Natural killer cell (primary cell): ENCODE data around the gene CDH18. TPM values are rescaled to one million over a fixed set of nuclear protein-coding genes. Genes with fewer than 3 reads are reported as not detected.

ENCODE experiments used
- ATAC-seq, 3 donors: fragments of 150-1000 bp in 2 of 3; fragments of 200-7000 bp in 1 of 3; cut with Tn5 transposase; 1 replicate in 1 of 3; 2 replicates in 2 of 3; pipeline ENCODE4 v1.10.0; 2021; ENCODE audit warnings: mild to moderate bottlenecking in 2 of 3, moderate library complexity in 2 of 3
- DNase-seq, 2 donors: peaks; one replicate each; pipeline versions ENCODE4 v3.0.0 to v3.0.0-alpha.2; 2013 to 2021; ENCODE audit warnings: mixed read lengths in 1 of 2
- H3K27ac ChIP-seq: one replicate; pipeline ENCODE4 v1.5.1; 2013; ENCODE audit warnings: mild to moderate bottlenecking, low read length
- H3K27me3 ChIP-seq: one replicate; pipeline ENCODE4 v1.6.1; 2013; ENCODE audit warnings: low read length; ENCODE audit not compliant: control insufficient read depth, insufficient read depth
- H3K36me3 ChIP-seq: one replicate; pipeline ENCODE4 v1.6.1; 2013; ENCODE audit warnings: low read length; ENCODE audit not compliant: control insufficient read depth, insufficient read depth
- H3K4me1 ChIP-seq: one replicate; pipeline ENCODE4 v1.6.1; 2013; ENCODE audit warnings: low read length; ENCODE audit not compliant: control insufficient read depth, insufficient read depth
- H3K4me3 ChIP-seq: one replicate; pipeline ENCODE4 v1.5.1; 2013; ENCODE audit warnings: low read length
- H3K9me3 ChIP-seq: one replicate; pipeline ENCODE4 v1.6.1; 2013; ENCODE audit warnings: low read length; ENCODE audit not compliant: control insufficient read depth, insufficient read depth
- H3K27ac Mint-ChIP-seq, 2 donors: one replicate each; pipeline ENCODE4 v1.8.0; 2022; ENCODE audit warnings: mild to moderate bottlenecking in 2 of 2, mixed read lengths in 2 of 2, moderate library complexity in 1 of 2
- H3K27me3 Mint-ChIP-seq, 2 donors: one replicate each; pipeline ENCODE4 v1.8.0; 2022; ENCODE audit warnings: low read depth in 2 of 2, mixed read lengths in 2 of 2
- H3K36me3 Mint-ChIP-seq: one replicate; pipeline ENCODE4 v1.8.0; 2022; ENCODE audit warnings: mixed read lengths
- H3K4me1 Mint-ChIP-seq, 2 donors: one replicate each; pipeline ENCODE4 v1.8.0; 2022; ENCODE audit warnings: mixed read lengths in 2 of 2
- H3K4me3 Mint-ChIP-seq: one replicate; pipeline ENCODE4 v1.8.0; 2022; ENCODE audit warnings: mild to moderate bottlenecking, moderate library complexity, mixed read lengths
- H3K9me3 Mint-ChIP-seq, 2 donors: one replicate each; pipeline ENCODE4 v1.8.0; 2022; ENCODE audit warnings: mixed read lengths in 2 of 2
- WGBS: methylation state at CpG from one replicate; pipeline ENCODE4 v1.1.7; 2013; ENCODE audit warnings: missing lambda C conversion rate; ENCODE audit not compliant: insufficient coverage; 5-methylcytosine and 5-hydroxymethylcytosine counted together
- intact Hi-C: fragments of 100-400 bp; cut with micrococcal nuclease; formaldehyde crosslinking; loops from one replicate; pipeline ENCODE4 v1.14.2; 2022
- total RNA-seq, 4 donors: library from RNA; stranded (reverse); fragments of 120-200 nt in 1 of 4; gene quantifications; one replicate each; pipeline versions ENCODE4 v1.2.3 to v1.2.4, GENCODE V29; 2013 to 2022
- TF ChIP-seq, protein P1 (sequence below): fragments of 200-600 bp; IDR thresholded peaks from one replicate; pipeline ENCODE4 v1.8.0; 2022; ENCODE audit warnings: antibody characterized with exemption

CDH18 gene
- total RNA-seq, 3 donors from 2014 or later (not counting 1 experiment from before 2014, with no cell fraction given) = not detected

DNA sequence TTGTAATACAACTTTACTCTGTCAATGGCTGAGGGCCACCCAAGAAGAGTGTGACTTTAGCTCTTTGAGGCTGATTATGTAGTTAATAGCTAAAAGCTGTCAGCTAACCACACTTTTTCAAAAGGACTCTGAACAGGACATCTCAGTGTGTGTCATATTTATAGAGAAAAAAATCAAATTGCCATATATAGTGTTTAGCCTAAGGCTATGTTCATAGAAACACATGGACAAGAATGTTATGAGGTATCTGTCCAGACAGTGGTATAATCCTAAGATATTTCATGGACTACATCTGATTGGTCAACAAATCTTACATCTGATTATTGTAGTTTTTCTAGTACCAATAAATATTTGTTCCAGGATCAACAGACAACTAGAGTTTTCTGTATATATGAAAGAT lies 42.1 kb upstream of the CDH18 start:
- Histone ChIP-seq H3K4me3 (no peak overlapping the region), H3K27me3 (no peaks in the 10 kb centered on the region), H3K4me1 (no peaks in the 10 kb centered on the region), H3K27ac (no peak overlapping the region), H3K36me3 (no peaks in the 10 kb centered on the region), H3K9me3 (no peaks in the 10 kb centered on the region)
- intact Hi-C loops = no loop called here
- DNase-seq (no peak), ATAC-seq (no peak)
- H3K9me3 Mint-ChIP-seq = peaks cover 2 to 9% of the 10 kb centered on the region in 2 donors
- H3K36me3 Mint-ChIP-seq = no peaks in the 10 kb centered on the region
- H3K27ac Mint-ChIP-seq = no peak overlapping the region
- no peak overlapping the region for H3K4me3 Mint-ChIP-seq
- H3K4me1 Mint-ChIP-seq = no peaks in the 10 kb centered on the region
- no peaks in the 10 kb centered on the region for H3K27me3 Mint-ChIP-seq
- TF ChIP-seq, protein P1, sequence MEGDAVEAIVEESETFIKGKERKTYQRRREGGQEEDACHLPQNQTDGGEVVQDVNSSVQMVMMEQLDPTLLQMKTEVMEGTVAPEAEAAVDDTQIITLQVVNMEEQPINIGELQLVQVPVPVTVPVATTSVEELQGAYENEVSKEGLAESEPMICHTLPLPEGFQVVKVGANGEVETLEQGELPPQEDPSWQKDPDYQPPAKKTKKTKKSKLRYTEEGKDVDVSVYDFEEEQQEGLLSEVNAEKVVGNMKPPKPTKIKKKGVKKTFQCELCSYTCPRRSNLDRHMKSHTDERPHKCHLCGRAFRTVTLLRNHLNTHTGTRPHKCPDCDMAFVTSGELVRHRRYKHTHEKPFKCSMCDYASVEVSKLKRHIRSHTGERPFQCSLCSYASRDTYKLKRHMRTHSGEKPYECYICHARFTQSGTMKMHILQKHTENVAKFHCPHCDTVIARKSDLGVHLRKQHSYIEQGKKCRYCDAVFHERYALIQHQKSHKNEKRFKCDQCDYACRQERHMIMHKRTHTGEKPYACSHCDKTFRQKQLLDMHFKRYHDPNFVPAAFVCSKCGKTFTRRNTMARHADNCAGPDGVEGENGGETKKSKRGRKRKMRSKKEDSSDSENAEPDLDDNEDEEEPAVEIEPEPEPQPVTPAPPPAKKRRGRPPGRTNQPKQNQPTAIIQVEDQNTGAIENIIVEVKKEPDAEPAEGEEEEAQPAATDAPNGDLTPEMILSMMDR = no peak

DNA sequence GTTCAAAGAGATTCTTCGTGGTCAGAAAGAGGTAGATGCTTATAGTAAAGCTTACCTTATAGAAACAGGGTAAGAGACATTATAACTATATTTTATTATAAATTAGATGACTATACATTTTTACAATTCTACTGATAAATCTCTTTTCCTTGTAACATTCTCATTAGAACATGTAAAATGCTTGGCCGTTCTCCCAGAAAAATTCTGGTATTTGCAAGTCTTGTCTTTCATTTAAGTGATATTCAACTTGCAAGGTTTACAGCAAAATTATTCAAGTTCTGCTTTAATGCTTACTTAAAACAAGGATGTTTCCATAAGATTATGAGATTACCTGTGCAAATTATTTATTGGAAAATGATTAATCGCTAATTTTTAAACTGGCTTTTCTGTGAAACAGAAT lies 41.3 kb upstream of the CDH18 start:
- no peaks in the 10 kb centered on the region for H3K4me1 ChIP-seq
- DNase-seq (no peak), ATAC-seq (no peak)
- H3K9me3 Mint-ChIP-seq = peaks cover 2 to 6% of the 10 kb centered on the region in 2 donors
- no peaks in the 10 kb centered on the region for H3K27me3 Mint-ChIP-seq
- 100% methylated on average over 1 of the region's 3 CpGs for WGBS
- H3K36me3 ChIP-seq = no peaks in the 10 kb centered on the region
- H3K4me3 Mint-ChIP-seq = no peak overlapping the region
- TF ChIP-seq, protein P1 = no peak
- intact Hi-C loops = no loop called here
- H3K27me3 ChIP-seq = no peaks in the 10 kb centered on the region
- H3K9me3 ChIP-seq = no peaks in the 10 kb centered on the region
- H3K27ac Mint-ChIP-seq = no peak overlapping the region
- H3K4me3 ChIP-seq = no peak overlapping the region
- no peak overlapping the region for H3K27ac ChIP-seq
- H3K36me3 Mint-ChIP-seq = peaks cover under 1% of the 10 kb centered on the region
- H3K4me1 Mint-ChIP-seq = no peaks in the 10 kb centered on the region

DNA sequence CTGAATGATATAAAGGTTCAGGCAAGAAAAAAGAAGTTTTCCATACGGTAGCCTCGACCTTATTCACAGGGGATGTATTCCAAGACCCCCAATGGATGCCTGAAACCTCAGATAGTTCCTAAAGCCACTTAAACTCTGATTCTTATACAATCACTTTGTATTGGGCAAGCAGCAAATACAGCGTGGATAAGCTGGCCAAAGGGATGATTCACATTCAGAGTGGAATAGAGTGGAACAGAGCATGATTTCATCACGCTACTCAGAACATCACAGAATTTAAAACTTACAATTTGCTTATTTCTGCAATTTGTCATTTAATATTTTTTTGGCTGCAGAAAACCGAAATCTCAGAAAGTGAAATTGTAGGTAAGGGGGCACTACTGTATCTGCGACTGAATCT lies 40.5 kb upstream of the CDH18 start:
- H3K4me1 Mint-ChIP-seq = no peaks in the 10 kb centered on the region
- H3K36me3 Mint-ChIP-seq = peaks cover 8% of the 10 kb centered on the region
- DNase-seq (no peak), ATAC-seq (no peak)
- peaks cover 6% of the 10 kb centered on the region in 2 donors for H3K9me3 Mint-ChIP-seq
- Histone ChIP-seq H3K36me3 (no peaks in the 10 kb centered on the region), H3K27ac (no peak overlapping the region), H3K27me3 (no peaks in the 10 kb centered on the region), H3K4me3 (no peak overlapping the region), H3K9me3 (no peaks in the 10 kb centered on the region), H3K4me1 (no peaks in the 10 kb centered on the region)
- H3K4me3 Mint-ChIP-seq = no peak overlapping the region
- WGBS = 81% methylated on average over 4 of the region's 6 CpGs
- intact Hi-C loops = no loop called here
- H3K27ac Mint-ChIP-seq = no peak overlapping the region
- TF ChIP-seq, protein P1 = no peak
- no peaks in the 10 kb centered on the region for H3K27me3 Mint-ChIP-seq

DNA sequence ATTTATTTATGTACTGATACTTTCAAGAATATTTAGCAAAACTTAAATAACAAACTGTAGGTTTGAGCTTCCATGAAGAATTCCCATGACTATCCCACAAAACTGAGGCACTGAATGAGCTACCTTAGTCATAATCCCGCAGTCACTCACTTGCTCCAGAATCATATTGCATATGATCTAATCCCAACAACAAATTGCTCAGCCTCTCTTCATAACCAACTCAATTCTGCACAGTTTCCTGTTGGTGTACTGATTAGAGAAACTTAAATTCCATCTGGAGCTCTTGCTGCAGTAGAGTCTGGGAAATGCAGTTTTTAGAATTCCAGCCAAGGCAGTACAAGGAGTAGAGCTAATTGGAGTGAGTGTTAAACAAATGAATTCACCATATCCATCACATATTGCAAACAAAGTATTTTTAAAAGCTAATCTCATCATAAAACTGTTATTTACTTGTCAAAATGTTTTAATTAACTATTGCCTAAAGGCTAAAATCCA lies 35.7 kb upstream of the CDH18 start:
- DNase-seq (no peak), ATAC-seq (no peak)
- Histone ChIP-seq H3K4me1 (no peaks in the 10 kb centered on the region), H3K9me3 (peaks cover 12% of the 10 kb centered on the region), H3K36me3 (no peaks in the 10 kb centered on the region), H3K27me3 (no peaks in the 10 kb centered on the region), H3K4me3 (no peak overlapping the region), H3K27ac (no peak overlapping the region)
- WGBS = 100% methylated on average over 1 of the region's 1 CpG
- H3K27me3 Mint-ChIP-seq = no peaks in the 10 kb centered on the region
- peaks cover 8% of the 10 kb centered on the region for H3K36me3 Mint-ChIP-seq
- no peaks in the 10 kb centered on the region for H3K4me1 Mint-ChIP-seq
- H3K27ac Mint-ChIP-seq = no peak overlapping the region
- TF ChIP-seq, protein P1 = no peak
- intact Hi-C loops = no loop called here
- peaks cover 6 to 16% of the 10 kb centered on the region in 2 donors for H3K9me3 Mint-ChIP-seq
- H3K4me3 Mint-ChIP-seq = no peak overlapping the region
